ENCODE measurements around the gene NKD1.

NKD1 gene

DNA sequence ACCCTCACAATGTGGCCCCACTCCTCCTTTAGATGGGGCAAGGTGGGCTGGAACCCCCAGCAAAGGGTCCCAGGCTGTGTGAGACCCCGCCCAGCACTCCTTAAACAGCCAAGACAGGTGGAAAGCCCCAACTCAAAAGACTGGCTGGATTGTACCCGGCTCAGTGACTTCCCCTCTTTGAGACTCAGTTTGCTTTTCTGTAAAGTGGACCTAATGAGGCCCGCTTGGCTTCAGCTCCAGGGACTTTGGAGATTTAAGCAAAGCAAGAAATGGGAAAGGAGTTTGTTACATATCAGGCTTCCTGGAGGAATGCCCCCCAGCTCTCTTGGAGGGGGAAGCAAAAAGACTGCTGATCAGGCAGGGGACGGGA is 93.6 kb downstream of the NKD1 start:
- H3K9me2 ChIP-seq (replicated peaks; ENCODE audit: low read depth, low read length), result no peaks in the 10 kb centered on the region
- no peaks in the 10 kb centered on the region for H3K27me3 ChIP-seq (ENCODE audit: insufficient read depth, low read length, poor library complexity, severe bottlenecking)
- no peak overlapping the region for H3K9ac ChIP-seq (ENCODE audit: low read depth, low read length, poor library complexity, severe bottlenecking)
- no peak overlapping the region for H3K4me2 ChIP-seq (ENCODE audit: low read depth, low read length, poor library complexity, severe bottlenecking)
- no peaks in the 10 kb centered on the region for H3K79me2 ChIP-seq (ENCODE audit: insufficient read depth, low read length)
- H3K4me3 ChIP-seq (ENCODE audit: low read length, poor library complexity, severe bottlenecking), result no peak overlapping the region
- H3K9me3 ChIP-seq (ENCODE audit: insufficient read depth, low read depth, low read length), result no peaks in the 10 kb centered on the region
- no peaks in the 10 kb centered on the region for H3K36me3 ChIP-seq (ENCODE audit: insufficient read depth, low read length)
- no peak overlapping the region for H2AFZ ChIP-seq (ENCODE audit: low read length)
- TF ChIP-seq EZH2phosphoT487 (IDR thresholded peaks at IDR 0.05; ENCODE audit: borderline replicate concordance), result no peak
- TF ChIP-seq, protein P1, sequence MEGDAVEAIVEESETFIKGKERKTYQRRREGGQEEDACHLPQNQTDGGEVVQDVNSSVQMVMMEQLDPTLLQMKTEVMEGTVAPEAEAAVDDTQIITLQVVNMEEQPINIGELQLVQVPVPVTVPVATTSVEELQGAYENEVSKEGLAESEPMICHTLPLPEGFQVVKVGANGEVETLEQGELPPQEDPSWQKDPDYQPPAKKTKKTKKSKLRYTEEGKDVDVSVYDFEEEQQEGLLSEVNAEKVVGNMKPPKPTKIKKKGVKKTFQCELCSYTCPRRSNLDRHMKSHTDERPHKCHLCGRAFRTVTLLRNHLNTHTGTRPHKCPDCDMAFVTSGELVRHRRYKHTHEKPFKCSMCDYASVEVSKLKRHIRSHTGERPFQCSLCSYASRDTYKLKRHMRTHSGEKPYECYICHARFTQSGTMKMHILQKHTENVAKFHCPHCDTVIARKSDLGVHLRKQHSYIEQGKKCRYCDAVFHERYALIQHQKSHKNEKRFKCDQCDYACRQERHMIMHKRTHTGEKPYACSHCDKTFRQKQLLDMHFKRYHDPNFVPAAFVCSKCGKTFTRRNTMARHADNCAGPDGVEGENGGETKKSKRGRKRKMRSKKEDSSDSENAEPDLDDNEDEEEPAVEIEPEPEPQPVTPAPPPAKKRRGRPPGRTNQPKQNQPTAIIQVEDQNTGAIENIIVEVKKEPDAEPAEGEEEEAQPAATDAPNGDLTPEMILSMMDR (conservative IDR thresholded peaks at IDR 0.05; ENCODE audit: low read length), result no peak
- no peaks in the 10 kb centered on the region for H3F3A ChIP-seq (ENCODE audit: low read depth)
- H4K20me1 ChIP-seq (ENCODE audit: insufficient read depth, low read length, poor library complexity, severe bottlenecking), result no peaks in the 10 kb centered on the region
- peaks cover 4% of the 10 kb centered on the region for H3K4me1 ChIP-seq (ENCODE audit: insufficient read depth, low read length, poor library complexity, severe bottlenecking)

DNA sequence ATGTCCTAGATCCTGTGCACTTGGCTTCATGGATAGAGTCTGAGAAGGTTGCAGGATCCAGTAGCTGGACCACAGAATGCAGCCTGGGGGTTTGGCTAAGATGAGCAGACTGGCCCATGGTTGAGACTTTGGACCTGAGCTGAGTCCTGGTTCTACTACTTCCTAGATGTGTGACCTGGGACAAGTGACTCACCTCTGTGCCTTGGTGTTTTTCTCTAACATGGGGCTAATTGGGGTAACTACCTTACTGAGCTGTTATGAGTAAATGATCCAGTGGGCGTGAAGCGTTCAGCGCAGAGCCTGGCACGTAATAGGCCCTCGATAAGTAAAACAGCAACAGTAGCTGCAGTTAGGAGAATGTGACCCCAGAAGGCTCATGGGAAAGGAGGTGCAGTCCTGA is 94.2 kb downstream of the NKD1 start:
- no peak overlapping the region for H2AFZ ChIP-seq (ENCODE audit: low read length)
- H3K27me3 ChIP-seq (ENCODE audit: insufficient read depth, low read length, poor library complexity, severe bottlenecking), result no peaks in the 10 kb centered on the region
- no peaks in the 10 kb centered on the region for H3K79me2 ChIP-seq (ENCODE audit: insufficient read depth, low read length)
- no peaks in the 10 kb centered on the region for H3K36me3 ChIP-seq (ENCODE audit: insufficient read depth, low read length)
- no peaks in the 10 kb centered on the region for H3K9me2 ChIP-seq (replicated peaks; ENCODE audit: low read depth, low read length)
- TF ChIP-seq, protein P1 (conservative IDR thresholded peaks at IDR 0.05; ENCODE audit: low read length), result no peak
- no peak for TF ChIP-seq EZH2phosphoT487 (IDR thresholded peaks at IDR 0.05; ENCODE audit: borderline replicate concordance)
- H3K4me2 ChIP-seq (ENCODE audit: low read depth, low read length, poor library complexity, severe bottlenecking), result no peak overlapping the region
- H4K20me1 ChIP-seq (ENCODE audit: insufficient read depth, low read length, poor library complexity, severe bottlenecking), result no peaks in the 10 kb centered on the region
- no peak overlapping the region for H3K4me3 ChIP-seq (ENCODE audit: low read length, poor library complexity, severe bottlenecking)
- no peaks in the 10 kb centered on the region for H3K9me3 ChIP-seq (ENCODE audit: insufficient read depth, low read depth, low read length)
- no peak overlapping the region for H3K9ac ChIP-seq (ENCODE audit: low read depth, low read length, poor library complexity, severe bottlenecking)
- no peaks in the 10 kb centered on the region for H3F3A ChIP-seq (ENCODE audit: low read depth)
- H3K4me1 ChIP-seq (ENCODE audit: insufficient read depth, low read length, poor library complexity, severe bottlenecking), result peaks cover 4% of the 10 kb centered on the region

DNA sequence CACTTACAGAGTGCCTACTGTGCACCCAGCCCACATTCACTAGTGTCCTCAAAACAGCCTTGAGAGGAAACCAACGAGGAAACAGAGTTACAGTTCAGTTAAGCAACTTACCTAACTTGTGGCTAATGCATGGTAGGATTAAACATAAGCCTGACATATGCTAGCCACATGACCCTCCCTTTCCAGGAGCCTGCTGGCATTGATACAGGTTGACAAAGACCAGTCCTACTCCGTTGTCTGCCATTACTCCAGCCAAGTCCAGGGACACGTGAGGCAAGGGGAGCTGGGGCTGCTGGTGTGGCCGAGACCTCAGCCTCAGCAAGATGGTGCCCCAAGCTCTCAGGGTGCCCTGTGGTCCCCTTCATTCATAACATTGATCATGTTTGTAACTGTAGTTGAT is 95.0 kb downstream of the NKD1 start:
- Histone ChIP-seq H3K4me2 (ENCODE audit: low read depth, low read length, poor library complexity, severe bottlenecking) (no peak overlapping the region), H3F3A (ENCODE audit: low read depth) (no peaks in the 10 kb centered on the region), H3K4me3 (ENCODE audit: low read length, poor library complexity, severe bottlenecking) (no peak overlapping the region), H3K27me3 (ENCODE audit: insufficient read depth, low read length, poor library complexity, severe bottlenecking) (no peaks in the 10 kb centered on the region), H3K79me2 (ENCODE audit: insufficient read depth, low read length) (no peaks in the 10 kb centered on the region), H3K9ac (ENCODE audit: low read depth, low read length, poor library complexity, severe bottlenecking) (no peak overlapping the region), H3K9me3 (ENCODE audit: insufficient read depth, low read depth, low read length) (no peaks in the 10 kb centered on the region), H3K9me2 (replicated peaks; ENCODE audit: low read depth, low read length) (no peaks in the 10 kb centered on the region), H2AFZ (ENCODE audit: low read length) (no peak overlapping the region), H3K36me3 (ENCODE audit: insufficient read depth, low read length) (no peaks in the 10 kb centered on the region), H3K4me1 (ENCODE audit: insufficient read depth, low read length, poor library complexity, severe bottlenecking) (peaks cover 4% of the 10 kb centered on the region), H4K20me1 (ENCODE audit: insufficient read depth, low read length, poor library complexity, severe bottlenecking) (no peaks in the 10 kb centered on the region)
- TF ChIP-seq EZH2phosphoT487 (IDR thresholded peaks at IDR 0.05; ENCODE audit: borderline replicate concordance), result no peak
- TF ChIP-seq, protein P1 (conservative IDR thresholded peaks at IDR 0.05; ENCODE audit: low read length), result no peak

All from Loucy (cell line).